Spleen (tissue), 11 donors: Measurements from ENCODE around the gene NYNRIN. TPM values are rescaled to one million over a fixed set of nuclear protein-coding genes. Genes with fewer than 3 reads are reported as not detected.

ENCODE experiments used
- DNase-seq: peaks from one replicate; pipeline ENCODE4 v3.0.0-alpha.2; 2020
- H3K27ac ChIP-seq, 8 donors: fragments of 200-600 bp; sonication (generic) in 7 of 8; 1 replicate in 4 of 8; 2 replicates in 4 of 8; pipeline versions ENCODE4 v1.5.0 to v1.8.0; 2016 to 2021; ENCODE audit warnings: inconsistent platforms in 4 of 8, mild to moderate bottlenecking in 4 of 8, moderate library complexity in 1 of 8
- H3K27me3 ChIP-seq, 7 donors: fragments of 200-600 bp; sonication (generic) in 6 of 7; replicated peaks in 1 of 7; 1 replicate in 4 of 7; 2 replicates in 3 of 7; pipeline versions ENCODE4 v1.5.0 to v1.8.0; 2016 to 2021; ENCODE audit warnings: inconsistent platforms in 3 of 7, mild to moderate bottlenecking in 1 of 7
- H3K36me3 ChIP-seq, 6 donors: fragments of 200-600 bp; sonication (generic) in 5 of 6; 1 replicate in 4 of 6; 2 replicates in 2 of 6; pipeline versions ENCODE4 v1.5.0 to v1.8.0; 2016 to 2021; ENCODE audit warnings: inconsistent platforms in 2 of 6
- H3K4me1 ChIP-seq, 6 donors: fragments of 200-600 bp; sonication (generic) in 5 of 6; 1 replicate in 3 of 6; 2 replicates in 3 of 6; pipeline versions ENCODE4 v1.5.0 to v1.8.0; 2016 to 2021; ENCODE audit warnings: inconsistent platforms in 3 of 6
- H3K4me3 ChIP-seq, 8 donors: fragments of 200-600 bp; sonication (generic) in 7 of 8; 1 replicate in 4 of 8; 2 replicates in 4 of 8; pipeline versions ENCODE4 v1.5.0 to v1.8.0; 2016 to 2021; ENCODE audit warnings: inconsistent platforms in 4 of 8, mild to moderate bottlenecking in 4 of 8, moderate library complexity in 2 of 8
- H3K9me3 ChIP-seq, 8 donors: fragments of 200-600 bp; sonication (generic) in 7 of 8; 1 replicate in 4 of 8; 2 replicates in 4 of 8; pipeline versions ENCODE4 v1.5.0 to v1.8.0; 2016 to 2021; ENCODE audit warnings: inconsistent platforms in 4 of 8
- CTCF ChIP-seq, 11 experiments: fragments of 200-600 bp in 7 of 11; fragments of 450-650 bp in 4 of 11; sonication (generic) in 4 of 11; IDR thresholded peaks in 8 of 11; conservative IDR thresholded peaks in 3 of 11; 1 replicate in 7 of 11; 2 replicates in 4 of 11; pipeline versions ENCODE4 v1.4.0 to v1.8.0; 2016 to 2021; ENCODE audit warnings: antibody characterized with exemption in 11 of 11, inconsistent platforms in 4 of 11, mild to moderate bottlenecking in 1 of 11
- POLR2A ChIP-seq, 3 donors: fragments of 450-650 bp; IDR thresholded peaks; one replicate each; pipeline ENCODE4 v1.5.1; 2017; ENCODE audit warnings: antibody characterized with exemption in 3 of 3, mild to moderate bottlenecking in 1 of 3
- POLR2AphosphoS5 ChIP-seq, 3 donors: sonication (generic); formaldehyde crosslinking; IDR thresholded peaks; one replicate each; pipeline ENCODE4 v1.5.1; 2017; ENCODE audit warnings: antibody characterized with exemption in 3 of 3
- WGBS, 5 donors: extraction: QIAGEN DNeasy Blood & Tissue Kit in 3 of 5; methylation state at CpG; one replicate each; pipeline versions ENCODE4 v1.1.5 to v1.1.7; 2013 to 2018; 5-methylcytosine and 5-hydroxymethylcytosine counted together
- intact Hi-C: fragments of 100-400 bp; cut with DNase I; formaldehyde crosslinking; loops from one replicate; pipeline ENCODE4 v1.15.0; 2023; ENCODE audit warnings: low total_unique reads
- polyA plus RNA-seq, 3 donors: library from polyadenylated mRNA; stranded (reverse); fragments of 200-250 nt; gene quantifications; one replicate each; pipeline ENCODE4 v1.2.1, GENCODE V29; 2013
- total RNA-seq, 7 donors: library from RNA; depleted of rRNA in 3 of 7; stranded (reverse); fragments of >200 nt in 3 of 7; fragmentation: NEBNext Ultra II Directional in 4 of 7; extraction: Animal tissue kit (Norgen Biotek cat#: 25700) in 4 of 7; gene quantifications; one replicate each; pipeline versions ENCODE4 v1.1.0 to v1.2.1, GENCODE V29; 2016 to 2021
- donor health status: healthy with polysubstance abuse.
- donor health status: DM: no; HTN: no; CAD: no; lungs with moderate emphysema.
- donor health status: DM: no; HTN: no; CAD: no.
- donor health status: Bipolar disorder and iron deficiency.
- donor health status: healthy.
- donor health status: DM: no; HTN: no; CAD: no.
- donor health status: DM: yes; HTN: yes; CAD: no.

NYNRIN gene
- total and polyA plus RNA-seq, 10 donors, result 0.87 to 18.0 (median 10.5) TPM

DNA sequence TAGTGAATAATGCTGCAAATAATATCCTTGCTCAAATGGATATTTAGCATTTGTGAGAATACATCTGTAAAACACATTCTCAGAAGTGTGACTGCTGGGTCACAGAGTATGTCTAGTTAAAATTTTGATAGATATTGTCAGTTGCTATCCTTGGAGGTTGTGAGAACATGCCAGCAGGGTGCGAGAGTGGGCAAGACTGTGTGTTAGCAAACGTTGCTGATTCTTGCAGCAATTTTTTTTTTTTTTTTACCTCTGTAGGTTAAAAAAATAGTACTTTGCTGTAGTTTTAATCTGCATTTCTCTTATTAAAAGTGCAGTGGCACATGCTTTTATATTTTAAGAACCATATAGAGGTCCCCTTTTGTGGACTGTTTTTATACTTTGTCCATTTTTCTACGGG, 4.5 kb upstream of the NYNRIN start:
- H3K4me3 ChIP-seq, result no peak overlapping the region
- 38 to 60% (median 48%) methylated on average over 3 of the region's 3 CpGs for WGBS, 5 donors

DNA sequence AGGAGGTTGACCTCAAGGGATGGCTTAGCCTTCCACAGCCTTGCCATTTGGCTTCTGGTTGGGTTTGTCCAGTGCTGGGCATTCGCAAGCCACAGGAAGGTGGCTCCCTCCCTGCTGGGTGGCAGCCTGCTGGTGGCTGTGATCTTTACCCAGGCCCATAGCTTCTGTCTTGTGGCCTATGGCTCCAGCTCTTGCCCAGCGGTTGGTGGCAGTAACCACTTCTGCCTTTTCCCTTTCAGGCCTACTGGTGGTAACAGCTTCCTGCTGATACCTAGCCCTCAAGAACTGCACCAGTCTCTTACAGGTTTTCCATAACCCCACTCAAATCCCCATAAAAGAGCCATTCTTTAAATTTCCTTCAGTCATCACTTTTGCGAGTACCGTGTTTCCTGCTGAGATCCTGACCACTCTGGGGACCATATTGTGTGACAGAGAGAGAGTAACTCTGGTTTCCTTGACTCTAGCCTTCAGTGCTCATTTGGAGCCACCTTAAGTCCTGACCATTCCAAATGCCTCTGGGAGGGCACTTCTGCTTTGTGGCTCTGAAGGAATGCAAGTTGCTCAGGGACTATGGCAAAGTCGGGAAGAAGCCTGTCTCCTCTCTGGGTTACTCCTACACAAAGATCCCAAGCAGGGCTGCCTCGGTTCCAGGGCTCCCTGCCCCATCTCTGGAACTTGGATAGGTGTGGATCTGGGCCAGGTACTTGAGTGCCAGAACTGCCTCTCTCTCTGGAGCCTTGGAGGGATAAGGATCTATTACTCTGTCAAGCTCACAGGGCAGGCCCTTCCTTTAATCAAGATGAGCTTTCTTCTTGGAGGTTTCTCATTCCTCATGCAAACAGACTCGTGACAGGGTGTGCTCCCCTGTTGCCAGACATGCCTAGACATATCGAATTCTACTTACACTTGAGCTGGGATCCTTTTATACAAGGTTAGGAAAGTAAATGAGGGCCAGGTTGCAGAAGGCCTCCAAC, 2.9 kb upstream of the NYNRIN start:
- WGBS, 5 donors, result 40 to 55% (median 49%) methylated on average over 8 of the region's 8 CpGs
- no peak for TF ChIP-seq POLR2A (IDR thresholded peaks at IDR 0.05)
- TF ChIP-seq CTCF (IDR thresholded peaks at IDR 0.05 in 8 of 11, conservative IDR thresholded peaks at IDR 0.05 in 3 of 11), result no peak
- H3K9me3 ChIP-seq, result no peaks in the 10 kb centered on the region
- no peak overlapping the region for H3K4me3 ChIP-seq
- no peaks in the 10 kb centered on the region for H3K36me3 ChIP-seq
- peak; percentile 48 for DNase-seq
- H3K27me3 ChIP-seq, result peaks cover 0 to 27% (median 0%) of the 10 kb centered on the region in 7 donors
- no peak overlapping the region for H3K27ac ChIP-seq
- intact Hi-C loops, result no loop called here
- peaks cover 14 to 31% (median 22%) of the 10 kb centered on the region in 6 donors for H3K4me1 ChIP-seq

More for the DNA sequence above, 4.5 kb upstream of the NYNRIN start:
- no peak for DNase-seq
- Histone ChIP-seq H3K27ac (no peak overlapping the region), H3K4me1 (peaks cover 4 to 15% (median 11%) of the 10 kb centered on the region in 6 donors), H3K27me3 (peaks cover 0 to 16% (median 0%) of the 10 kb centered on the region in 7 donors), H3K9me3 (no peaks in the 10 kb centered on the region), H3K36me3 (no peaks in the 10 kb centered on the region)
- intact Hi-C loops, result no loop called here
- TF ChIP-seq CTCF (IDR thresholded peaks at IDR 0.05 in 8 of 11, conservative IDR thresholded peaks at IDR 0.05 in 3 of 11) (no peak), POLR2A (IDR thresholded peaks at IDR 0.05) (no peak)

- no peak for DNase-seq
- Histone ChIP-seq H3K36me3 (no peaks in the 10 kb centered on the region), H3K4me1 (peaks cover 14 to 48% (median 25%) of the 10 kb centered on the region in 6 donors), H3K27me3 (peaks cover 0 to 20% (median 0%) of the 10 kb centered on the region in 7 donors), H3K4me3 (peak overlapping the region in 2 of 8 donors; percentile 65 to 81), H3K9me3 (no peaks in the 10 kb centered on the region), H3K27ac (peak overlapping the region in 7 of 8 donors; percentile 41 to 78 (median 67))
- WGBS, 5 donors, result 57 to 73% (median 62%) methylated on average over 6 of the region's 6 CpGs
- TF ChIP-seq POLR2A (IDR thresholded peaks at IDR 0.05), result no peak
- no peak for TF ChIP-seq POLR2AphosphoS5 (IDR thresholded peaks at IDR 0.05)
- TF ChIP-seq CTCF (IDR thresholded peaks at IDR 0.05 in 8 of 11, conservative IDR thresholded peaks at IDR 0.05 in 3 of 11), result no peak
- intact Hi-C loops, result no loop called here
Observed at GRCh38 chr14:24397639-24398292, 1.0 kb upstream of the NYNRIN start.

DNA sequence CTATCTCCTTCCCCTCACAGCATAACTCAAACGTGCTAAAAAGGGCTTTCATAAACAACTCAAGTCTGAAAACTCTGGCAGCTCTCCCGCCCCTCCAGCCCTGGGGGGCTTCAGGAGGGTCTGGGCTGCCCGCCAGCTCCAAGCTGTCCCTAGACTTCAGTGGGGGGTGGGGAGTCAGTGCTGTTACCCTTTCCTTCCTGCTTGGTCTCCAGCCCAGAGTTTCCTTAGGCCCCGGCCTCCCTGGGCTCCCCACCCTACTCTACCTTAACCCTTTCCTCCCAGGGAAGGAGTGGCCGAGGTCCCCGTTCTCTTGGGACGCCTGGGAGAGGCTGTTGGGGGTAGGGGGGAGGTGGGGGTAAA, 530 bp upstream of the NYNRIN start:
- intact Hi-C loops, result no loop called here
- no peak for DNase-seq
- Histone ChIP-seq H3K9me3 (no peaks in the 10 kb centered on the region), H3K36me3 (no peaks in the 10 kb centered on the region), H3K27ac (peak overlapping the region in 7 of 8 donors; percentile 41 to 78 (median 67)), H3K4me3 (peak overlapping the region in 5 of 8 donors; percentile 51 to 81 (median 53)), H3K27me3 (peaks cover 0 to 20% (median 0%) of the 10 kb centered on the region in 7 donors), H3K4me1 (peaks cover 14 to 48% (median 25%) of the 10 kb centered on the region in 6 donors)
- 21 to 55% (median 26%) methylated on average over 7 of the region's 7 CpGs for WGBS, 5 donors
- TF ChIP-seq POLR2A (IDR thresholded peaks at IDR 0.05), result no peak
- no peak for TF ChIP-seq POLR2AphosphoS5 (IDR thresholded peaks at IDR 0.05)
- no peak for TF ChIP-seq CTCF (IDR thresholded peaks at IDR 0.05 in 8 of 11, conservative IDR thresholded peaks at IDR 0.05 in 3 of 11)
